GM12875 (cell line): ENCODE data around the gene SRSF8.

Experiments used
- H3K4me3 ChIP-seq: one replicate; pipeline ENCODE4 v1.5.1; 2011; ENCODE audit warnings: low read depth, low read length, control low read depth
- CTCF ChIP-seq: IDR thresholded peaks from 2 replicates; pipeline ENCODE4 v1.5.1; 2011; ENCODE audit warnings: low read depth, mild to moderate bottlenecking, control low read depth, inconsistent platforms, low read length, moderate library complexity, borderline replicate concordance; ENCODE audit not compliant: insufficient read depth

SRSF8 gene

GRCh38 chr11:95070471-95070870 lies 3.8 kb downstream of the SRSF8 start:
- H3K4me3 ChIP-seq, result no peak overlapping the region
- no peak for TF ChIP-seq CTCF

DNA sequence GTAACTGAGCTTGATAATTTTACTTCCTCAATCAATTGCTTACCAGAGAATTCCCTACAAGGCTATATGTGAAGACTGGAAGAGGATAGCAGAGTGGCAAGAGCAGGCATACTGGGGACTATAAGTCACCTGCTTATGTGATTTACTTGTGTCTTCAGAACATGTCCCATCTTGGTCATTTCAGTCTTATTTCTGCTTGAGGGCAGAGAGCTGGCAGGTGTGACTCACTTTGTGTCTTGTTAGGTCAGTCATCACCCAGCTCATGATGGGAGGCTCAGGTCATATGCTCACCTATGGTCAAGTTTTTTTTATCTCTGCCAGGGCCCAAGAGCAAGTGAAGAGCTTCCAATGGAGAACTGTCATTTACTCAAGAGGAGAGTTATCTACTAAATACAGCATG lies 6.2 kb downstream of the SRSF8 start:
- H3K4me3 ChIP-seq, result no peak overlapping the region
- no peak for TF ChIP-seq CTCF

- no peak for TF ChIP-seq CTCF
- H3K4me3 ChIP-seq, result no peak overlapping the region
Measured at GRCh38 chr11:95074792-95075563, 8.3 kb downstream of the SRSF8 start.

- no peak for TF ChIP-seq CTCF
- H3K4me3 ChIP-seq, result no peak overlapping the region
Measured at GRCh38 chr11:95076416-95076815, 9.7 kb downstream of the SRSF8 start.

- no peak overlapping the region for H3K4me3 ChIP-seq
- TF ChIP-seq CTCF, result no peak
Measured at GRCh38 chr11:95076981-95077380, 10.3 kb downstream of the SRSF8 start.

DNA sequence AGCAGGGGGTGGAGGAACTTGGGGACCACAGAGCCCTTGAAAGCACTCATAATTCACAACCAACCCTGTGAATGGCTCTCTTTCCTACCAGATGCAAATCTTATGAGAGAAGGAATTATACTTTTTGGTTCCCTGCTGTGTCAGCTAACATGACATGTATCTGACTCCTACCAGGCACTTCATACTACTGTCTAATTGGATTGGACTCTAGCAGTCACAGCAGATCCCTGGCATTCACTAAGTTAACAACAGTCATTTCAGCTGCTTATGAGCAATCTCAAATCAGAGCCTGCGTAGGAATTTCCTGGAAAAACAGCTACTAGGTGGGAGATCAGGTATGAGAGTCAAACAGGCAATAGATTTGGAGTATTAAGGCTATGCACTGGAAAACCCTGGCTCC lies 11.8 kb downstream of the SRSF8 start:
- H3K4me3 ChIP-seq, result no peak overlapping the region
- no peak for TF ChIP-seq CTCF

DNA sequence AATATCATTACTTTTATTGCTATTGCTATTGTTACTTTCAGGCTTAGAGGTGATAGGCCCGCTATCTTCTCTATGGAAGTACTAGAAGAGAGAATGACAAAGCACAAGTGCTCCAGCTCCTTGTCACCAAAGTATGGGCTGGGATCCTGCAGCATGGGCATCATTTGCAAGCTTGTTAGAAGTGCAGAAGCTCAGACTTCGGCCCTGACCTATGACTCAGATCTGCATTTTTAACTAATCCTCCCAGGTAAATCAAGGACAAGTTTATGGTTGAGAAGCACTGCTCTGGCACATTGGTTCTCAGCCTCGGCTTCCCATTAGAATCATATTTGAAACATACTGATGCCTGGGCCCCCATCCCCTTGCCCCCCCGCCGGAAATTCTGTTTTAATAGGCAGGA lies 14.3 kb downstream of the SRSF8 start:
- no peak overlapping the region for H3K4me3 ChIP-seq
- TF ChIP-seq CTCF, result no peak
